T1000 (cell line): ENCODE measurements around the gene PRR13.
A peak's percentile ranks its signal among the peaks of the same experiment; 100 is the strongest.
"Not testable (repeated sequence)": the region's sequence is repeated elsewhere in the genome, so short reads cannot be mapped to it uniquely, and the experiment has no call there.

Experiments
- DNase-seq: peaks from one replicate; lab custom pipeline; 2025; ENCODE audit warnings: mixed read lengths; lab: John Stamatoyannopoulos, UW

The PRR13 gene

DNA sequence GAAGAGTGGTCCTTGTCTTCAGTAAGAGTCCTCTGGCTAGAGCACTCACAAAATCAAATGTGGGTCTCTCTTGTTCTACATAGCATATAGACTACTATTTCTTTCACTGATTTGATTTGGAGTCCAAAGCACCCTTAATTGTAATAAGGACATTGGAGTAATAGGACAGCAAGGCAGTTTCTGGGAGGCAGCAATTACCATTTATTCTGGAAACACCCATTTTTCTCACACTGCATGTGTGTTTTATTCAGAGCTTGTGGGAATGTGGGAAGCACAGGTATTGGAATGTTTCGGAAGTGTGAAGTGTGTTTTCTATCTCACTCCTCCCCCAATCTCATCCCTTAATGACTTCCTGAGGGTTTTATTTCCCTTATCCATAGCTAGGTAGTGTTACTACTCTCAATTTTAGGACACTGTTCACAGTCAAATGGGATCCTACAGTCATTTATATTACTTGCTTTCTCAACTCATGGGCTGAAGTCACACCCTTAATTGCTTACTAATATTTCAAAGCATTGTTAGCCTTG lies 30.6 kb downstream of the PRR13 start:
- no peak for DNase-seq

DNA sequence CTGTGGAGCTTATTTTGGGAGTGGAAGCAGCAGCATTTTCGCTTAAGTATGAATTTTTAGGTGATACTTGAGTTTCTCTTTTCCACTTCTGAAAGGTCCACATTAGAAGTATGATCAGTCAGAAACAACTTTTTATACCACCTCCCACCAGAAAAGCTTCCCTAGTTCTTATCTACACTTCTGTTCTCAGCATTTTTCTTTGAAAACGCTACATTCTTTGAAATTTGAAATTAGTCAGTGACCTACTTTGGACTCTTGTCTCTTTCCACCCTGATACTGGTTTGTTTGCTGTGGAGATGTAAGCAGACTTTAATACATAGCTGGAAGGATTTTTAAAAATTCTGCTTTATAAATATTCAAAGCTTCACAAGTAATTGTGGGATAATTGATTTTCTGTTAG lies 32.5 kb downstream of the PRR13 start:
- no peak for DNase-seq

DNA sequence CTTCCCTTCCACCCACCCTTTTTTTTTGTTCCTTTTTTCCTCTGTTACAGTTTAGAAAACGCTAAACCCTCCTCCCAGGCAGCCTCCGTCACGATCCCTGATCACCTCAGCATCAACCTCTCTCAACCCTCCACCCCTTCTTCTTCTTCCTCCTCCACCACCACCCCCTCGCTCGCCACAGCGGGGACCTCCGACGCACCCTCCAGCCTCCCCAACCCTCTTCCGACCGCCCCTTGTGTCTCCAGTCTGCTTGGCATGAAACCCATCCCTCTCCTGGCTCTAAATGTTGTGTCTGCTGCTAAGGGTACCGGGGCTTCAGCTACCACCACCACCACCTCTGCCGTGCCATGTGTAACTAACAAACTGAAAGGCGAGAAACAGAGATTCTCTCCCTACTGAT lies 33.3 kb downstream of the PRR13 start:
- DNase-seq: no peak

DNA sequence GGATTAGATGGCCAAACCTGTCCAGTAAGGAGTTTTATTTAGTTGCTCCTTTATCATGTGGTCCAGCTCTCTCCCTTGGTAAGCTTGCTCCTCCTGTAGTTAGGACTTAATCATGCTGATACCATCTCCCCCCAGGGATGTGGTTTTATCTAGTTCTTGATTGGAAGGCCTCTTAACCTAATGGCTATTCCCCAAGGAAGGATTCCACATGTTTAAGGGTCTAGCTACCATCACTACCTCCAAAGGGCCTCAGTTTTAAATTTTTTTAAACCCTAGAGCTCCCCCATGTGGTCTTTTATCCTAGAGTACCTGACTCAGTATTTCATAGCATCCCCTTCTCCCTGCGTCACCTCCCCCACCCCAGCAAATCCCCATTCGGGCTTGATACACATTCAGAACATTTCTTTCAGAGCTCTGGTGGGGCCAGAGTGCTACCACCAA lies 35.3 kb downstream of the PRR13 start:
- no peak for DNase-seq

DNA sequence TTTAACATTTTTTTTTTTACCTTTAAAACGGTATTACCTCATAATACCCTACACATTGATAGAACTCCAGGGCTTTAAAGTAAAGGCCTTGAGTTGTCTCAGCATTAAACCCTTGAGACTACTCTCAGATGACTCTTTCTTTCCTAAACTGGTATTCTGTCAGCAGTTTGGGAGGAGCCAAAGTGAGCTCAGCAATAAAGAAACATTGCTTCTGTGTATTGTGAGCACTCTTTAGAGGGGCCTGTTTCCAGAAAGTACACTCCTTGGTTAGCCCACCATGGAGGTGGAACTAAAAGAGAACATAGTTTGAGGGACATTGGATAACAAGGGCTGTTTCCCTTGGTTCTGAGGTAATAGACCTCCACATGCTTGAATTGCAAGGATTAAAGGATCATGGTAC lies 37.3 kb downstream of the PRR13 start:
- DNase-seq: no peak

DNA sequence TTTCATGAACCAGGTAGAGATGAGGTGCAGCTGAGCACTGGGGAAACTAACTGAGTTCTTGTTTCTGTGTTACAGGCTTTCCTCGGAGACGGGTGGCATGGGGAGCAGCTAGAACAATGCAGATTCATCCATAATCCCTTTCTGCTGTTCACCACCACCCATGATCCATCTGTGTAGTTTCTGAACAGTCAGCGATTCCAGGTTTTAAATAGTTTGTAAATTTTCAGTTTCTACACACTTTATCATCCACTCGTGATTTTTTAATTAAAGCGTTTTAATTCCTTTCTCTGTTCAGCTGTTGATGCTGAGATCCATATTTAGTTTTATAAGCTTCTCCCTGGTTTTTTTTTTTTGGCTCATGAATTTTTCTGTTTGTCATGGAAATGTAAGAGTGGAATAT lies 37.8 kb downstream of the PRR13 start:
- DNase-seq: no peak

DNA sequence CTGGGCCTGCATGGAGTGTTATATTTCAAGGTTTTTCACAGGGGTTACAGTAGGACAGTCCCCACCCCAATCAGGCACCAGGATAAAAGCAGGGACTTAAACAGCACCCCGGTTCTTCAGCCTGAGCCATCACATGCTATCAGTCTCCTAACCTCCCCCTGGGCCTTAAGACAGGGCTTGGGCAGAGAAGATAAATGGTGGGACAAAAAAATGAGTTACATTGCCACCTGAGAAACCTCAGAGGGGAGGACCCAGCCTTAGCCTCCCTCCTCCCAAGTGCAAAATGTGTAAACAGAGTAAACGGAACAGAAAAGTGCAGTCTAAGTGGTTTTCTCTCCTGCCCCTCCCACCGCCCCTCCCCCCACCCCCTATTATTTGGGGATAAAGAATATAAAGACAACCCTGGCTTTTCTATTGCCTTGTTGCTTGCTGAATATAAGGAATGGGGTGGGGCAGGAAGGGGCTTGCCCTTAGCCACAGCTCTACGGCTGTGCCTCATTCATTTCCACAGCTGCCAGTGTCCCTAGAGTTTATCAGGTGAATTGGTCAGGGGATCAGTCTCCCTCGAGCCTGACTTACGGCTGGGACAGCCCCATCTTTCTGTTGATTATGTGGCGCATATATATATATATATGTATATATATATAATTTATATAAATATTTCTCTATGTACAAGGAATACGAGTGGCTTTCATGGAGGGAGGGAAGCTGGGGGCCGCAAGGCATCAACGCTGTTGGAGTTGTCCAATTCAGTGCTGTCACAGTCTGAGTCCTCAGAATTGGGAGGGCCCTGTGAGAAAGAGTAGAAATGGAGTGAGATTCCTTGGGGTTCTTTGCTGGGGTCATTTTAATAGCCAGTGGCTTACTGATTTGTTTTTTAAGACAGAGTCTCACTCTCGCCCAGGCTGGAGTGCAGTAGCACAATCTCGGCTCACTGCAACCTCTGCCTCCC lies 39.2 kb downstream of the PRR13 start:
- DNase-seq: no peak

DNA sequence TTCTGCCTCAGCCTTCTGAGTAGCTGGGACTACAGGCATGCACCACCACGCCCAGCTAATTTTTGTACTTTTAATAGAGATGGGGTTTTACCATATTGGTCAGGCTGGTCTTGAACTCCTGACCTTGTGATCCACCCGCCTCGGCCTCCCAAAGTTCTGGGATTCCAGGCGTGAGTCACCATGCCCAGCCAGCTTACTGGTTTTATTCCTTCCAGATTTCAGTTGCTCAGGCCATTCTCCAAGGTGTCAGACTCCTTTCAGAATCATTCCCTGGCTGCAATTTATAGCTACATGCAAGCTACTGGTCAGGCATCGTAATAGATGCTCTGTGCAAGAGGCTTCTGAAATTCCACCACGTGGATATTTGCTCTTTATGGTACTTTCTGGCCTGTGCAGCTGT lies 39.9 kb downstream of the PRR13 start:
- DNase-seq: not testable (repeated sequence)

DNA sequence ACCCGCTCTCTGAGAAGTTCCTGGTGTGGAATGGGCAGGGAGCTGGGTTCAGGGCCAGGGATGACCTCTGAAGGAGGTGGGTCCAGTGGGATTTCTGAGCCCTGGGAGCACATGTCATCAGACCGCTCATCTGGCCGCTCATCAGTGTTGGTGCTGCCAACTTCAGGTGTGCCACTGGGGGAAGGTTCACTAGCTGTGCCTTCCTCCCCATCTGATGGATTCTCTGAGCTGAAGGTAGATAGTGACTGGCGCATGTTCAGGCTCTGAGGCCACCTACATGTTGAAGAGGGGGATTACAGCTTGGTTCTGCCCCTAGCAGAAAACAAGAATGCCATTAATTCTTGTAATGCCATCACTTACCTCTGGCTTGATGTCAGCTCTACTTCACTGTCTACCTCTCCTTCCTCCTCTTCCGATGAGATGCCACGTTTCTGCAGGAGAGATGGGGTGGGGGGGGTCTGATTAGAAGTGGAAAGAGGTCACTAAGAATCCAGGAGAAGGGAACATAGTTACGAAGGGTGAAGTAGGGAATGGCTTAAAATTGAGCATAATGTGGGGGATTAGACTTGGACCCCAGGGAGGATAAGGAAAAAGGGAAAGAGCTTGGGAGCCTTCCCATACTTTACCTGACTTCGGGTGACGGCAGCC lies 40.5 kb downstream of the PRR13 start:
- DNase-seq: no peak

DNA sequence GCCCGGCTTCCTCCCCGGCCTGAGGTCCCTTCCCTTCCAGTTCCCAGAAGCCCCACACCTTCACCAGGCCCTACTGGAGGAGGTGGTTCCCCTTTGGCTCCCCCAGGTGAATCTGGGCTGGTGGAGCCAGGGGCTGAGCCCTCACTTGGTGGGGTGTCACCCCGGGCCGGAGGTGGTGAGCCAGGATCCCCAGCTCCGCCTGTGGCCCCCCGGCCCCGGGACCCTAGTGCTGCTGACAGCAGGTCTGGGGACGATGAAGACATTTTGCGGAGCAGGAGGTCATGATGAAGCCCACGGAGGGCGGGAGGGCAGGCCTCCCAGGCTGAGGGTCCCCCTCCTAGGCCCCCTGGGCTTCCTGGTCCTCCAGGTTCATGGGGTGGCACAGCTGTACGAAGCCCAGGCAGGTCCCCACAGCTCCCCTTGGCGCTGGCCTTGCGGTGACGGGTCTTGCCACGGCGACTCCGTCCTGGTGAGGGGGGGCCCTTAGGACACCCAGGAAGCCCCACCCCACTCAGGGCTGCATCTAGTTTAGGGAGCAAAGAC lies 41.2 kb downstream of the PRR13 start:
- no peak for DNase-seq

DNA sequence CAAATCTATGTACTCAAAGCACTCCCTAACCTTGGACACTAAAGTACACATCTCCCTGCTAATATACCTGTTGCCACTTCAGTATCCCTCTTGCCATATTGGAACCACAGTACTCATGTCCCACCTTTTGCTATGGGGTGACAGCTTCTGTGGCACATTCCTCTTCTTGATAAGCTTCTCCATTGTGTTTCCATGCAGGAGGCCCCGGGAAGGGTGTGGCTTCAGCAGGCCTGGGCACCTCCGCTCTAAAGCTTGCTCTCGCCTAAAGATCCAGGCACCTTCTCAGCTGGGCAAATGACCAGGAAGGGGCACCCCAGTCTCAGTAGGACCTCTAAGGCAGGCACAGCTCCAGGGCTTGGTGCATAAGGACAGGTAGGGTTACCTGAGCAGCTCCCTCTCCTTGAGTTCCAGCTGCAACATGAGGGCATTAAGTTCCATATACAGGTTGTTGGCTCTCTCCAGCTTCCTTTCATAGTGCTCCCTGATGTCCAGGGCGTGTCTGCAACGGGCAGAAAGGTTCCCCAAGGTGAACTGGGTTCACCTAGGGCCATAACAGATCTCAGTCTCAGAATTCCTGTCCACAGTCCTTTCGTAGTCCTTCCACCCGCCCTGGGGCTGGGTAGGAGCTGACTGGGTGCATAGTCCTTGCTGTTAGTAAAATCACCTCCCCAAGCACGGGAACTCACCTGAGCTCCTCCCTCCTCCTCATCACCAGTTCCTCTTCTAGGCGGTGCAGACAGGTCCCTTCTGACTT lies 41.9 kb downstream of the PRR13 start:
- no peak for DNase-seq

DNA sequence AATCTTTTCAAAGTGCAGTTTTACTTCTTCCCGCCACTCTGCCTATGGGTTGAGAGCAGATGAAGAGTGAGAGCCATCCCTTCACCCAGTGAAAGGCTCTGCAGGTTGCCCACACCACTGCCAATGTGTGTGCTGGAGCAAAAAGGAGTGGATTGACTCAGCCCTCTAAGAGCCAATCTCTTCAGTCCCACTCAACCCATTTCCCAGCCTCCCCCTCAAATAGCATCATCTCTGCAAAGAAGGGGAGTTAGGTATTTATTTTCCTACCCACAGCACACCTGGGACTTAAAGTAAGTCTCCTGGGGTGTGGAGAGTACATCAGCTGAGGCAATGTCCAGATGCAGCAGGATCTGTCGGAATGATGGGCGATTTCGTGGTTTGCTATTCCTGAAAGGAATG lies 42.4 kb downstream of the PRR13 start:
- no peak for DNase-seq

DNA sequence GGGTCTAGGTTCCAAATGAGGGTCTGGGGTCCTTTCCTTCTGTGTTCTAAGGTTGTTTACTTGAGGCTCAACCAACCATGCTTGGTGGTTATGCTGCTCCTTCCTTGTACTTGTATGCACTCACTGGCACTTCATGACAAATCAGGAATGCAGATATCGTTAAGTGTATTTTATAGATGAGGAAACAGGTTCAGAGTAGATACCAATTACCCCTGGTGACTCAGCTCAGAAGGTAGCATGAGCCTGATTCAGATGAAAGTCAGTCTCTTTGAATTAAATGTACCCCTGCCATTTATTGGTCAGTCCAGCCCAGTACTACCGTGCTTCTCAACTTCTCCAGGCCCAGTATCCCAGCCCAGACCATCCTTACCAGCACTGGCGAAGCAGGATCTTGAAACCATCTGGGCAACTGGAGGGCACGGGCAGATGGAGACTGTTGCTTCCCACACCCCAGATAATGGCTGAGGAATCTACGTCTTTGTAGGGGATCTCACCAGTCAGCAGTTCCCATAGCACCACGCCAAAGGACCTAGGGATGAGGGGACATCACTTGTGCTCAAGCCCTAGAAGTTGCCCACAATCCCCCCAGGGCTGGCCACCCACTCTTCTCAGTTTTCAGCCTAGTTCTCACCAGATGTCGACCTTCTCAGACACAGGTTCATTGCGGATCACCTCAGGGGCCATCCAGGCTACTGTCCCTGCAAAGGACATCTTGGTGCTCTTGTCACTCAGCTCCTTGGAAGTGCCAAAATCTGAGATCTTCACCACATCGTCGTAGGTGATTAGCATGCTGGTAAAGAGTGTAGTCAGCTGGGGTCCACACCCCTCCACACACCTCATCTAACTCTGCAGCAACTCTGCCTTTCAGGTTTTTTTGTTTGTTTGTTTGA lies 43.4 kb downstream of the PRR13 start:
- no peak for DNase-seq

DNA sequence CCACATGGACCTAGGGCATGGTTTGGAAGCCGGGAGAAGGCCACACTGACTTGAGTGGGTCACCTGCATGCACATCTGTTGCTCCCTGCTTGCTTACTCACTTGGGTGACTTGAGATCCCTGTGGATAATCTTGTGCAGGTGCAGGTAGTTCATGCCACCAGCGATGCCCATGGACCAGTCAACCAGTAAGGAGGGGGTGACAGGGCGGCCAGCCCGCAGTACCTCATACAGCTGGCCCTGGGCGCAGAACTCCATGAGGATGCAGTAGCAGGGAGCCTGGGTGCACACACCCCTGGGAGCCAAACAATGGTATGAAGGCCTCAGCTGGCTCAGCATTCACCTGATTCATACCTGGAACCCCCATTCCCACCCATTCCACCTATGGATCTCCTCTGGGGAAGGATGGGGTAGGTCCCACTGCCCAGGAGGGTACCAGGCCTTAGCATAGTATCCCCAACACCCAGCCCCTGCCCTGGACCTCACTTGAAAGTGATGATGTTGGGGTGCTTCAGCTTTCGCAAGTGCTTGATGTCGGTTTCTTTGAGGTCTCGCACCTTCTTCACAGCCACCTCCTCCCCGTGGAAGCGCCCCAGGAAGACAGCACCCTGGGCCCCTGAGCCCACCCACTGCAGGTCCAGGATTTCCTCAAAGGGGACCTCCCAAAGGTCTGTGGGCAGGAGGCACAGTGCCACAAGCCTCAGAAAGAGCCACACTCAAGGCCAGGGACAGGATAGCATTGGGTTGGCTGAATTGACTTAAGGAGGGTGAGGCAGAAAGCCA lies 44.6 kb downstream of the PRR13 start:
- DNase-seq: no peak

DNA sequence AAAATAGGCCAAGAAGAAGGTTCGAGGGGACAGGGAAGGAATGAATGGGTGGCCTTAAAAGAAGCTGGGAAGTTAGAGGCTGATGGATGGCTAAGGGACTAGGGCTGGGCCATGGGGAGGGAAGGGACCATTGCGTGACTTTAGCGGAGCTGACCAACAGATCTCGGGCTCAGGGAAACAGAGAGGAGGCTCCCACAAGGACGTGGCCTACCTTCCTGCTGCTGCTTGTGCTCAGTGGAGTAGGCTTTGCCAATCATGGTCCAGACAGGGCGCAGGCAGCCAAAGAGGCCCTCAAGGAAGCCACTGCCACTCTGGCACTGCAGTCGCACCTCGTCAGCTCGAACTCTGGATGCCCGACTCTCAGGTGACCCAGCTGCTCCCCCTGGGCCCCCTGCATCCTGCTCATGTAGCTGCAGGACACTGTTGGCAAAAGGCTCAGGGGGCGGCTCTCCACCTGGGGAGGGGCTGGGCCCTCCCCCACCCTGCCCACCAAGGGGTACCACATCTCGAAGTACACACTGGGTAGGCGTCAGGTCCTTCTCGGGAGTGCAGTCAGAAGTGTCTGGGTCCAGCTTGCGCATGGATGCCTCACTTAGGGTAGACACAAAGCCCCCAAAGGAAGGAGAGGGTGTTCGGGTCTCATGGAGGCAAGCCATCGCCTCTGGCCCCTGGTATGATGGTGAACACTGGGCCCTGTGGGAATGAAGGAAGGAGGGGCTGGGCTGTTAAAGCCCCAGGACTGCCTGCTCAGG lies 45.4 kb downstream of the PRR13 start:
- DNase-seq: no peak

DNA sequence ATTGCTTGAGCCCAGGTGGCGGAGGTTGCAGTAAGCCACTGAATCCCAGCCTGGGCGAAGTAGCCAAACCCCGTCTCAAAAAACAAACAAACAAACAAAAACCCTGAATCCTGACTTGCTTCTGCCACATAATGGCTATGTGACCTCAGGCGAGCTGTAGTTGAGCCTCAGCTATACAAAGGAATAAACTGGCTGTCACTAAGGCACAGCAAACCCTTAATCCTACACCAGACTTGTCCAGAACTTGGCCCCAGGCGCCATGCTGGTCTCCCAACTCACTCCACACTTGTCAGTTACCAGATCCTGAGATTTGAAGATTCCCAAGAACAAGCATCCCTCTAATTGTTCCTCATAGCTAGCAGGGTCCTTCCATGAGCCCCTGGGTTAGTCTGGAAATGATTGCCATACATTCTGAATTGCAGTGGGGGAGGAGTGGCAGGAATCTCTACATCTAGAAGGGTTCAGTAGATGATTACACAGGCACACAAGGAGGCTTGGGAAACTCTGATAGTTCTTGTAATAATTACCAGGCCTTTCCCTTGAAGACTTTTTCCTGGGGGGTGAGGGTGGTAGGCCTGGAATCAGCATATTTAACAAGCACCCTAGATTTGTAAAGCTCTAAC lies 47.8 kb downstream of the PRR13 start:
- DNase-seq: no peak

DNA sequence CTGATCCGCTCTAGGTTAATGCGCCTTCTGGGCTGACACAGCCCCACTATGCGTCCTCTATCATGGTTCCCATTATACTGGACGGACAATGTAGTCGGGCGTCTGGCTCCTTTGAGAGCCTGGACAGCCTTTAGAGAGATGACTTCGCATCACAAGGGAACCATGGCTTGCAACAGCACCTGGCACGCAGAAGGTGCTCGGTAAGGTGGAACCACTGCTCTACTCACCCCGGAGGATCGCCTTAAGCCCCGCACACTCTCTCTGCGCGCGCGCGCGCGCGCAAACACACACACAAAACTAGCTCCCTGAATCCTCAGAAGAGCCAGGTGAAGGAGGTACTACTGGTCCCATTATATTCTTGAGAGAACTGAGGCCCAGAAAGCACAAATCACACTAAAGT lies 50.7 kb downstream of the PRR13 start:
- no peak for DNase-seq

DNA sequence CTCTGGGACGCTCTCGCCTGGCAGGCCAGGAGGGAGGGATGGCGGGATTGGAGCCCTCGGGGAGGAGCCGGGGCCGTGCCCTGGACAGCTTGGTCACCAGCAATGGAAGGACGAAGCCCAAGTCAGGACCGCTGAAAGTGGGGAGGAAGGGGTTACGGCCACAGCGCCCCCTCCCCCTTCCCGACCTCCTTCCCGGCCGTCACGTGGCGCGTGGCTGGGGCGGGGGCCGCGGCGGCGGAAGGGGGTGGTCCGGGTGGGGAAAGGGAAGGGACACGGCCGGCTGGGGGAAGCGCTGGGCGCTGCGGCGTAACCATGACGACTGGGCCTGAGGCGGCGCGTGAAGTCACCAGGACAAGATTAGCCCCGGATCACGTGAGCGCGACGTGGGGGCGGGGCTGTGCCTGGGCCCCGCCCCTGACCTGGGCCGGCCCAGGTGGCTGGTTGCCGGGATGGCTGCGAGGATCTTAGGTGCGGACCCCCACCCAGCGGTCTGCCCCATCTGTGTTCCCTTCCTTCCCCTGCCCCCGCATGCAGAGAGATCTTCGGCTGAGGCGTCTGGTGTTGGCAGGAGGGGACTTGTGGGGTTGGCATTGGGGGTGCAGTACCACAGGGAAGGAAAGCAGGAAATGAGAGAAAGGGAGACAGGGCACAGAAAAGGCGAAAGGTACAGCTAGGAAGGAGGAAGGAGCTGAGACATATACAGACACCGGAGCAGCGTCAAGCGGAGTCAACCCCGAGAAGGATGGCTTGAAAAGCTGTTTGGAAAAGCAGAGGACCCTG lies 51.5 kb downstream of the PRR13 start:
- DNase-seq: peak; percentile 85
